HG03457 (cell line): ENCODE results near the gene CCPG1.

Experiments used
- ATAC-seq: cut with Tn5 transposase; IDR thresholded peaks from one replicate; pipeline ENCODE4 v1.9.1; 2021; ENCODE audit warnings: moderate number of reproducible peaks; ENCODE audit not compliant: unreplicated experiment

The CCPG1 gene

DNA sequence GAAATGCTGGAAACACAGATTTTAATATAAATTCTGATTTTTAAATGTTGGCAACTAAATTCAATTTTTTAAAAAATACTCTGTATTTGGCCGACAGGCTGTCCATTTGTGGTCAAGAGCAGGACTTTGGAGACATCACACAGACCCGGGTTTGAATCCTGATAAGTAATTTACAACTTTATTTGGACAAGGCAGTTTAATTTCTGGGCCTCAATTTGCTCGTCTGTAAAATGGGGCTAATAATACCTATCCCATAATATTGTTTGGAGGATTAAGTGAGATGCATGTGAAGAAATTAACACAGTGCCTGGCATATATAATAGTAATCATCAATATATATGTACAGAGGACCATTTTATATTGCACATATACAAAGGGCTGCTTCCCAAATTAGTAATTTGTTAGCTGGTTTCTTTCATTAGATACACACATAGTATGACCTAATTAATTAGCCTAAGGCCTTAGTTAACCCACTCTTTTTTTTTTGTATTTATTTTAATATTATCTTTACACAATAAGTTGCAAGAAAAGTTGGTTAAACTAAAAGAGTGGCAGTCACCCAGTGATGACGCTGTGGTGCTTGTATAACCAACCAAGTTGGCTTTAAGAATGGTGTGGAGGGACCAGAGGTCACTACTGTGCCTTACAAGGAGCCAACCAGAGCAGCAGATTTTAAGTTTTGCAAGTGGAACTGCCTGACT lies 88.5 kb downstream of the CCPG1 start:
- no peak for ATAC-seq

DNA sequence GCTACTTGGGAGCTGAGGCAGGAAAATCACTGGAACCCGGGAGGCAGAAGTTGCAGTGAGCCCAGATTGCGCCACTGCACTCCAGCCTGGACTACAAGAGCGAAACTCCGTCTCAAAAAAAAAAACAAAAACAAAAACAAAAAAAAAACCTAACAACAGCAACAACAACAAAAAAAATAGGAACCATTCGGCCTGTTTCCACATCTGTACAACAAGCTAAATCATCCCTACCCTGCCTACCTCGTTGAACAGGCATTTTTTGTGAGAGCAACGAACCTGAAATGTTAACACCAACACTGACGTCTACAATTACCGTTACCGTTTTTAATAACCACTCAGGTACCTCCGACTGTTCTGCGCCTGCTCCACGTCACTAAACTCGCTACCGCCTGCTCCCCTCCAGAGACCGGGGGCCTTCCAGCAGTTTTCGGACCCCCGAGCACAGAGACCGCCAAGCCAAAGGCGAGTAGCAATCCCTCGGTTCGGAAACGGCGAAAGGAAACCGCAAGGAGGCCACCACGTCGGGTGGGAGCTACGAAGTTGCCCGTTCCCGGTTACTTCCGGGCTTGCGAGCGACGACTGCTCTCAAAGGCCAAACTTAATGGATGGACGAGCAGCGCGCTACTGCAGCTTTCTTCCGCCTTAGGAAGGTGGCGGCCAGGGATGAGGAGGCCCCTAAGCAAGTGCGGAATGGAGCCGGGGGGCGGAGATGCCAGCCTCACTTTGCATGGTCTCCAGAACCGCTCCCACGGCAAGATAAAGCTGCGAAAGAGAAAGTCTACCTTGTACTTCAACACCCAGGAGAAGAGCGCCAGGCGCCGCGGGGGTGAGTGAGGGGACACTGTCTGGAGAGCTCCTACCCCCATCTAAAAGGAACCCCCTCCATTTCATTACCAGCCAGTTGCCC lies 89.3 kb downstream of the CCPG1 start, which contains the start of the genes PIGB and PIGBOS1:
Gene PIGB, plus strand, starts transcription at position 635 of the 907 bp plus-strand sequence. Its CDS starts 29 bp downstream, at position 664.
Gene PIGBOS1, minus strand, starts transcription at position 536 of the 907 bp plus-strand sequence. CDS start 1,331 bp downstream, outside the sequence.
- peak; percentile 85 for ATAC-seq
